GM12878 (cell line): ENCODE measurements around the gene TRIP6. TPM values are rescaled to one million over a fixed set of nuclear protein-coding genes. Genes with fewer than 3 reads are reported as not detected.

ENCODE experiments used
- ATAC-seq: fragments of 200-7000 bp; cut with Tn5 transposase; 3 replicates; pipeline ENCODE4 v1.9.1; 2020; ENCODE audit warnings: mild to moderate bottlenecking, moderate library complexity
- BruUV-seq: library from RNA; stranded (reverse); fragments of 400-500 nt; replicated peaks from 2 replicates; lab custom pipeline; 2021; lab: Mats Ljungman, UMichigan
- CTCF ChIA-PET: fragments of 300-600 bp; sonication (Branson Sonifier 250); formaldehyde crosslinking; extraction: SDS; loops from one replicate; lab custom pipeline; 2021; ENCODE audit warnings: inconsistent platforms; lab: Yijun Ruan, JAX
- POLR2A ChIA-PET: fragments of 350-600 bp; formaldehyde crosslinking; extraction: SDS; loops from one replicate; lab custom pipeline; 2021; ENCODE audit warnings: inconsistent platforms; lab: Charles Lee
- RAD21 ChIA-PET: fragments of 300-600 bp; sonication (Branson Sonifier 250); formaldehyde crosslinking; loops from one replicate; lab custom pipeline; 2023; ENCODE audit warnings: antibody characterized with exemption; ENCODE audit not compliant: unreplicated experiment; lab: Charles Lee
- SMC1A ChIA-PET: fragments of 300-600 bp; sonication (Branson Sonifier 250); formaldehyde crosslinking; loops from one replicate; lab custom pipeline; 2023; ENCODE audit not compliant: unreplicated experiment, uncharacterized antibody; lab: Charles Lee
- DNase-seq: peaks from one replicate; pipeline ENCODE4 v3.0.0-alpha.2; 2011; ENCODE audit warnings: low read depth, low spot score
- FAIRE-seq: peaks from 3 replicates; lab custom pipeline; 2011; peaks lifted over from hg19 to GRCh38; lab: Jason Lieb, UNC
- H2AFZ ChIP-seq: 2 replicates; pipeline ENCODE4 v1.6.0; 2011; ENCODE audit warnings: low read depth, low read length, control low read depth; ENCODE audit not compliant: control insufficient read depth
- H3K27ac ChIP-seq: 2 replicates; pipeline ENCODE4 v1.5.1; 2011; ENCODE audit warnings: control low read depth; ENCODE audit not compliant: control insufficient read depth, insufficient read depth
- H3K27me3 ChIP-seq, 2 experiments: replicated peaks in 1 of 2; 2 replicates each; pipeline versions ENCODE4 v1.6.0 to v1.6.1; 2011; ENCODE audit warnings: low read length in 1 of 2; ENCODE audit not compliant: control insufficient read depth in 2 of 2, insufficient read depth in 2 of 2
- H3K36me3 ChIP-seq, 2 experiments: 2 replicates each; pipeline ENCODE4 v1.5.1; 2011; ENCODE audit warnings: low read length in 1 of 2; ENCODE audit not compliant: control insufficient read depth in 2 of 2, insufficient read depth in 2 of 2
- H3K4me1 ChIP-seq: 2 replicates; pipeline ENCODE4 v1.6.1; 2011; ENCODE audit warnings: mild to moderate bottlenecking, low read length, moderate library complexity, mixed read lengths; ENCODE audit not compliant: control insufficient read depth, insufficient read depth
- H3K4me2 ChIP-seq: 2 replicates; pipeline ENCODE4 v1.6.0; 2011; ENCODE audit warnings: control low read depth; ENCODE audit not compliant: control insufficient read depth, insufficient read depth
- H3K4me3 ChIP-seq: fragments of 200-600 bp; sonication (generic); 2 replicates; pipeline ENCODE4 v1.5.1; 2016
- H3K79me2 ChIP-seq: 2 replicates; pipeline ENCODE4 v1.6.0; 2011; ENCODE audit warnings: low read length; ENCODE audit not compliant: control insufficient read depth, insufficient read depth
- H3K9ac ChIP-seq: 2 replicates; pipeline ENCODE4 v1.8.0; 2011; ENCODE audit warnings: low read length, control low read depth, mixed read lengths; ENCODE audit not compliant: control insufficient read depth, insufficient read depth
- H3K9me3 ChIP-seq: replicated peaks from 3 replicates; pipeline ENCODE4 v1.5.1; 2011; ENCODE audit warnings: mild to moderate bottlenecking, low read length; ENCODE audit not compliant: control insufficient read depth, insufficient read depth
- H4K20me1 ChIP-seq: 2 replicates; pipeline ENCODE4 v1.6.0; 2011; ENCODE audit not compliant: control insufficient read depth, insufficient read depth
- PAX5 ChIP-seq: IDR thresholded peaks from 2 replicates; pipeline ENCODE4 v1.6.1; 2011; ENCODE audit warnings: low read depth, low read length, borderline replicate concordance
- PKNOX1 ChIP-seq: fragments of 450-650 bp; IDR thresholded peaks from 2 replicates; pipeline ENCODE4 v1.6.1; 2016; ENCODE audit warnings: mild to moderate bottlenecking
- RAD51 ChIP-seq: fragments of 450-650 bp; IDR thresholded peaks from 2 replicates; pipeline ENCODE4 v1.6.1; 2016; ENCODE audit warnings: moderate library complexity, mild to moderate bottlenecking, inconsistent platforms
- WGBS: methylation state at CpG from one replicate; pipeline ENCODE4 v1.1.6; 2016; ENCODE audit warnings: low lambda C conversion rate; ENCODE audit not compliant: insufficient replicate concordance, insufficient coverage; ENCODE audit errors: missing lambda C conversion rate; 5-methylcytosine and 5-hydroxymethylcytosine counted together
- in situ Hi-C: fragments of 300-500 bp; cut with MboI; formaldehyde crosslinking; loops from 9 replicates; pipeline ENCODE4 v1.14.3; 2018; ENCODE audit warnings: mixed read lengths
- intact Hi-C: fragments of 100-400 bp; cut with micrococcal nuclease; formaldehyde crosslinking; loops from one replicate; pipeline ENCODE4 v1.14.2; 2022; ENCODE audit not compliant: unreplicated experiment
- polyA plus RNA-seq, 11 experiments: library from polyadenylated mRNA; depleted of rRNA in 4 of 11; unstranded in 6 of 11; stranded (reverse) in 5 of 11; fragments of >200 nt; fragmentation: Nextera tagmentation in 4 of 11; fragmentation: Illumina TruSeq in 1 of 11; extraction: Ambion mirVana in 4 of 11; extraction: Trizol in 1 of 11; gene quantifications; 1 replicate in 1 of 11; 2 replicates in 10 of 11; pipeline versions ENCODE4 v1.2.1 to v1.2.3, GENCODE V29; 2011 to 2016; ENCODE audit warnings: inconsistent platforms in 2 of 11, missing spikeins in 2 of 11, low read depth in 1 of 11
- total RNA-seq, 4 experiments: library from RNA; depleted of rRNA in 3 of 4; stranded (reverse); fragments of >200 nt in 3 of 4; fragmentation: Illumina TruSeq in 1 of 4; extraction: Trizol in 1 of 4; gene quantifications; 2 replicates each; pipeline versions ENCODE4 v1.2.1 to v1.2.3, GENCODE V29; 2013 to 2021
- TF ChIP-seq, protein P1 (sequence below): IDR thresholded peaks from 2 replicates; pipeline ENCODE4 v1.6.1; 2011; ENCODE audit warnings: mild to moderate bottlenecking, low read depth, low read length, moderate library complexity; ENCODE audit not compliant: insufficient replicate concordance
- TF ChIP-seq, protein P2 (sequence below): IDR thresholded peaks from 2 replicates; pipeline ENCODE4 v1.6.1; 2012; ENCODE audit warnings: low read depth, low read length, improper control_type of control experiment

The TRIP6 gene
- total and polyA plus RNA-seq, 10 of the 15 experiments (the other 5 are each of a cell fraction or from before 2014, with no cell fraction given), result 2.5 to 47.4 (median 25.5) TPM

DNA sequence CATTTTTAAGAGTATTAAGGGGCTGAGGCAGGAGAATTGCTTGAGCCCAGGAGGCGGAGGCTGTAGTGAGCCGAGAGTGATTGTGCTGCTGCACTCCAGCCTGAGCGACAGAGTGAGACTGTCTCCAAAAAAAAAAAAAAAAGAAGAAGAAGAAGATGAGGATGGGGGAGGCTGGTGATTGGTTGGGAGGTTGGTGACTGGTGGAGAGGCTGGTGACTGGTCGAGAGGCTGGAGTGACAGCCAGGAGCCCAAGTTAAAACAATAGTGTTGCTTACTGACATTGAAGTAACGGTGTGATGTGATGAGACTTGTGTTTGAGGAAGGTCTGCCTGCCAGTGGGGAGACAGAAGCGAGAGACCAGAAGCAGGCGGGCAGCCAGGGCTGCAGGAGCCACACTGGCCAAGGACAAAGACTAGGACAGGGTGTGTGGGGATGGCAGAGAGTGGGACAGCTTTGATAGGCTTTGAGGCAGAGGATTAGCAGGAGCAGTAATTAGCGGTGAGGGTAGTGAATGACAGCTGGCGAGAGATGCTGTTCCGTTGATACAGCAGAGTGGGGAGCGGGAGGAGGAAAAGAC lies 12.6 kb downstream of the TRIP6 start:
- Histone ChIP-seq H4K20me1 (peaks cover 3% of the 10 kb centered on the region; the same call in 1 of the 2 replicates), H3K79me2 (peaks cover 61% of the 10 kb centered on the region), H3K4me3 (no peak overlapping the region), H3K4me1 (peaks cover 6% of the 10 kb centered on the region; the same call in 1 of the 2 replicates), H3K4me2 (no peak overlapping the region), H3K27me3 (no peaks in the 10 kb centered on the region), H3K36me3 (peaks cover 26 to 38% of the 10 kb centered on the region in 2 experiments), H2AFZ (no peak overlapping the region), H3K9ac (no peak overlapping the region), H3K9me3 (no peaks in the 10 kb centered on the region), H3K27ac (no peak overlapping the region)
- peak; percentile 86 for TF ChIP-seq PKNOX1
- TF ChIP-seq RAD51, result no peak
- TF ChIP-seq, protein P1, sequence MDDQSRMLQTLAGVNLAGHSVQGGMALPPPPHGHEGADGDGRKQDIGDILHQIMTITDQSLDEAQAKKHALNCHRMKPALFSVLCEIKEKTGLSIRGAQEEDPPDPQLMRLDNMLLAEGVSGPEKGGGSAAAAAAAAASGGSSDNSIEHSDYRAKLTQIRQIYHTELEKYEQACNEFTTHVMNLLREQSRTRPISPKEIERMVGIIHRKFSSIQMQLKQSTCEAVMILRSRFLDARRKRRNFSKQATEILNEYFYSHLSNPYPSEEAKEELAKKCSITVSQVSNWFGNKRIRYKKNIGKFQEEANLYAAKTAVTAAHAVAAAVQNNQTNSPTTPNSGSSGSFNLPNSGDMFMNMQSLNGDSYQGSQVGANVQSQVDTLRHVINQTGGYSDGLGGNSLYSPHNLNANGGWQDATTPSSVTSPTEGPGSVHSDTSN, result peak; percentile 56
- TF ChIP-seq, protein P2, sequence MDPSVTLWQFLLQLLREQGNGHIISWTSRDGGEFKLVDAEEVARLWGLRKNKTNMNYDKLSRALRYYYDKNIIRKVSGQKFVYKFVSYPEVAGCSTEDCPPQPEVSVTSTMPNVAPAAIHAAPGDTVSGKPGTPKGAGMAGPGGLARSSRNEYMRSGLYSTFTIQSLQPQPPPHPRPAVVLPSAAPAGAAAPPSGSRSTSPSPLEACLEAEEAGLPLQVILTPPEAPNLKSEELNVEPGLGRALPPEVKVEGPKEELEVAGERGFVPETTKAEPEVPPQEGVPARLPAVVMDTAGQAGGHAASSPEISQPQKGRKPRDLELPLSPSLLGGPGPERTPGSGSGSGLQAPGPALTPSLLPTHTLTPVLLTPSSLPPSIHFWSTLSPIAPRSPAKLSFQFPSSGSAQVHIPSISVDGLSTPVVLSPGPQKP, result no peak
- TF ChIP-seq PAX5, result no peak
- no TSS peak for BruUV-seq
- 90% methylated on average over 11 of the region's 11 CpGs for WGBS
- SMC1A ChIA-PET, result interaction anchor here (4.1 kb wide), 1 partner anchor 8 kb away, joined by 33 read pairs; the partner anchor contains the start of gene UFSP1
- CTCF ChIA-PET, result no interaction called here
- FAIRE-seq (no peak), ATAC-seq (no peak), DNase-seq (no peak)
- POLR2A ChIA-PET, result interaction anchor here (7.0 kb wide), 1 partner anchor 9 kb away, joined by 131 read pairs; the partner anchor contains the start of gene UFSP1
- intact Hi-C loops (no loop called here), in situ Hi-C loops (no loop called here)
- RAD21 ChIA-PET, result no interaction called here
